Endodermal cell (in vitro differentiated cells): ENCODE results near the gene TNS3. TPM values are rescaled to one million over a fixed set of nuclear protein-coding genes. Genes with fewer than 3 reads are reported as not detected.
A peak's percentile ranks its signal among the peaks of the same experiment; 100 is the strongest.

Experiments
- DNase-seq: peaks from one replicate; pipeline ENCODE4 v3.0.0-alpha.2; 2017
- H3K27ac ChIP-seq: 2 replicates; pipeline ENCODE4 v1.5.1; 2013; ENCODE audit warnings: mild to moderate bottlenecking, low read depth, low read length, moderate library complexity
- H3K27me3 ChIP-seq: 2 replicates; pipeline ENCODE4 v1.6.1; 2013; ENCODE audit warnings: mild to moderate bottlenecking, low read length, moderate library complexity; ENCODE audit not compliant: insufficient read depth, control insufficient read depth, poor library complexity, severe bottlenecking
- H3K36me3 ChIP-seq: 2 replicates; pipeline ENCODE4 v1.7.0; 2013; ENCODE audit warnings: mild to moderate bottlenecking, low read length, moderate library complexity; ENCODE audit not compliant: control insufficient read depth, insufficient read depth
- H3K4me1 ChIP-seq: one replicate; pipeline ENCODE4 v1.7.0; 2013; ENCODE audit warnings: low read length; ENCODE audit not compliant: control insufficient read depth, insufficient read depth
- H3K4me3 ChIP-seq: 2 replicates; pipeline ENCODE4 v1.5.1; 2013; ENCODE audit warnings: mild to moderate bottlenecking, low read length, moderate library complexity
- H3K9ac ChIP-seq: 2 replicates; pipeline ENCODE4 v1.6.1; 2013; ENCODE audit warnings: mild to moderate bottlenecking, low read length, moderate library complexity; ENCODE audit not compliant: poor library complexity, severe bottlenecking; ENCODE audit errors: extremely low read depth
- H3K9me3 ChIP-seq: 2 replicates; pipeline ENCODE4 v1.6.1; 2013; ENCODE audit warnings: mild to moderate bottlenecking, low read length, moderate library complexity; ENCODE audit not compliant: control insufficient read depth
- H3K27ac Mint-ChIP-seq: 2 replicates; pipeline ENCODE4 v1.8.0; 2020; ENCODE audit warnings: mixed read lengths
- H3K27me3 Mint-ChIP-seq: 2 replicates; pipeline ENCODE4 v1.8.0; 2021; ENCODE audit warnings: mild to moderate bottlenecking, mixed read lengths; ENCODE audit not compliant: insufficient read depth
- H3K36me3 Mint-ChIP-seq: 2 replicates; pipeline ENCODE4 v1.8.0; 2020; ENCODE audit warnings: low read depth, mixed read lengths
- H3K4me1 Mint-ChIP-seq: 2 replicates; pipeline ENCODE4 v1.8.0; 2020; ENCODE audit warnings: mixed read lengths
- H3K4me3 Mint-ChIP-seq: 2 replicates; pipeline ENCODE4 v1.8.0; 2020; ENCODE audit warnings: mild to moderate bottlenecking, moderate library complexity, mixed read lengths
- H3K9me3 Mint-ChIP-seq: 2 replicates; pipeline ENCODE4 v1.8.0; 2020; ENCODE audit warnings: mild to moderate bottlenecking, mixed read lengths
- WGBS, 2 experiments: methylation state at CpG; one replicate each; pipeline versions ENCODE4 v1.1.5 to v1.1.7; 2013; ENCODE audit warnings: missing lambda C conversion rate in 2 of 2, mixed read lengths in 1 of 2; ENCODE audit not compliant: insufficient coverage in 1 of 2, insufficient read length in 1 of 2; 5-methylcytosine and 5-hydroxymethylcytosine counted together
- total RNA-seq, 2 donors: library from RNA; stranded (reverse); fragmentation: NEBNext Ultra II Directional in 1 of 2; extraction: Animal tissue kit (Norgen Biotek cat#: 25700) in 1 of 2; gene quantifications; 2 replicates in 1 of 2; 3 replicates in 1 of 2; pipeline ENCODE4 v1.2.1, GENCODE V29; 2021
- TF ChIP-seq, protein P1 (sequence below): fragments of 200-600 bp; sonication (generic); conservative IDR thresholded peaks from 2 replicates; pipeline ENCODE4 v1.5.0; 2021; ENCODE audit warnings: antibody characterized with exemption, mild to moderate bottlenecking

The TNS3 gene
- total RNA-seq, 2 donors from 2014 or later = 33.8 to 38.5 TPM

DNA sequence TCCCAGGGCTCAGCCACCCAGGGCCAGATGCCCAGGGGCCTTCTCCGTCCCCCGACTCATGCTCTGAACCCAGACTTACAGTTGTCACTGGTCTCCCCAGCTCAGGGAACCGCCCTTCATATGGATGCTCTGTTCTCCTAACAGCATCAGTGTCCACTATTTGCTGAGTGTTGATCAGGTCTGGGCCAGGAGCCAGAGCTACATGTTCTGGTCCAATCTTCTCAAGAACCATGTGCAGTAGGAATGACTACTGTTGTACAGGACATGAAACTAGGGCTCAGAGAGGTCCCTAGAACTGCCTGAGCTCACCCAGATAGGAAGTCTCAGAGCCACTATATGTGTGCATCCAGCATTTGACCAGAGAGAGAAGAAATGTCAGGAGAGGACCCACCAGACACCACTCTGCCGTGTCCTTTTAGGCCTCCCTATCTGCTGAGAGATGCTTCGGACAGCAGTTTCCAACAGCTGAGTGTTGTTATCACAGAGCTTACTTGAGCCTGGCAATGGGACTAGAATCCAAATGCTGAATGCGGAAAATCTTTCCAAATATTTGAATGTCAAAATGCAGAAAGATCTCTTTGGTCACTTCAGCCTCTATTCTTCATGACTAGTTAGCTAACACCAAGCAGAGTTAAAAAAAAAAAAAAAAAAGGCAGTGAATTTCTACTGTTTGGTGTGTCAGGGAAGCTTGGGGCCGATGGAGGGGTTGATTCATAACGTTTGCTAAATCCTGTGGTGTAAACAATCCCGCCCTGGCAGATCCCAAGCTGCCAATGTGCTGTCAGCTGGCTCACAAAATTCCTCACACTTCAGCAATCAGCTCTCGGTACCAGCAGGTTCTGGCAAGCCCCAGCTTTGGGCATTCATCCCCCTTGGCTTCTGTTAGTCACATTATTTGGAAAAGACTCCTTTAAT, 246.1 kb downstream of the TNS3 start:
- H3K27ac Mint-ChIP-seq = no peak overlapping the region
- H3K9me3 Mint-ChIP-seq = no peaks in the 10 kb centered on the region
- Histone ChIP-seq H3K36me3 (no peaks in the 10 kb centered on the region), H3K27ac (no peak overlapping the region), H3K9ac (no peak overlapping the region), H3K27me3 (no peaks in the 10 kb centered on the region), H3K9me3 (no peaks in the 10 kb centered on the region), H3K4me3 (no peak overlapping the region), H3K4me1 (no peaks in the 10 kb centered on the region)
- WGBS, 2 experiments = 74 to 79% methylated on average over 7 to 10 of the region's 10 CpGs
- TF ChIP-seq, protein P1, sequence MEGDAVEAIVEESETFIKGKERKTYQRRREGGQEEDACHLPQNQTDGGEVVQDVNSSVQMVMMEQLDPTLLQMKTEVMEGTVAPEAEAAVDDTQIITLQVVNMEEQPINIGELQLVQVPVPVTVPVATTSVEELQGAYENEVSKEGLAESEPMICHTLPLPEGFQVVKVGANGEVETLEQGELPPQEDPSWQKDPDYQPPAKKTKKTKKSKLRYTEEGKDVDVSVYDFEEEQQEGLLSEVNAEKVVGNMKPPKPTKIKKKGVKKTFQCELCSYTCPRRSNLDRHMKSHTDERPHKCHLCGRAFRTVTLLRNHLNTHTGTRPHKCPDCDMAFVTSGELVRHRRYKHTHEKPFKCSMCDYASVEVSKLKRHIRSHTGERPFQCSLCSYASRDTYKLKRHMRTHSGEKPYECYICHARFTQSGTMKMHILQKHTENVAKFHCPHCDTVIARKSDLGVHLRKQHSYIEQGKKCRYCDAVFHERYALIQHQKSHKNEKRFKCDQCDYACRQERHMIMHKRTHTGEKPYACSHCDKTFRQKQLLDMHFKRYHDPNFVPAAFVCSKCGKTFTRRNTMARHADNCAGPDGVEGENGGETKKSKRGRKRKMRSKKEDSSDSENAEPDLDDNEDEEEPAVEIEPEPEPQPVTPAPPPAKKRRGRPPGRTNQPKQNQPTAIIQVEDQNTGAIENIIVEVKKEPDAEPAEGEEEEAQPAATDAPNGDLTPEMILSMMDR = no peak
- no peaks in the 10 kb centered on the region for H3K36me3 Mint-ChIP-seq
- H3K4me1 Mint-ChIP-seq = peaks cover 14% of the 10 kb centered on the region
- no peak overlapping the region for H3K4me3 Mint-ChIP-seq
- H3K27me3 Mint-ChIP-seq = no peaks in the 10 kb centered on the region
- peak; percentile 38 for DNase-seq

DNA sequence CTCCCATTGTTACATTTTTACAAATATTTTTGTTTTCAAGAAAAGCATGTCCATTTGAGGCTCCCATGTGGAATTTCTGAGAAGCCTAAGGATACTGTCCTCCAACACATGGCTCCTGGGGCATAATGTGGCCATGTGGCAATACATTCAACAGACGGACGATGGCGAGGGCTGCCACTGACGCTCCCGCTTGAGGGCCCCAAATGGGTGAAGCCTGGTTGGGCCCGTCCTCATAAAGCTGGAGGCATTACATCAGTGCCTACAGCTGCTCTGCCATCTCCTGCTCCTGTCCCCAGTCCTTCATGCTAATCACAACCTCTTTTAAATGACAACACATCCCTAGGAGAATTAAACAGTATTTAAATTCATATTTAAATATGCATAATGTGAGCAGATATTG, 246.8 kb downstream of the TNS3 start:
- Histone ChIP-seq H3K27me3 (no peaks in the 10 kb centered on the region), H3K9ac (no peak overlapping the region), H3K27ac (no peak overlapping the region), H3K36me3 (no peaks in the 10 kb centered on the region), H3K4me1 (no peaks in the 10 kb centered on the region), H3K4me3 (no peak overlapping the region), H3K9me3 (no peaks in the 10 kb centered on the region)
- peaks cover 3% of the 10 kb centered on the region for H3K36me3 Mint-ChIP-seq
- no peak overlapping the region for H3K27ac Mint-ChIP-seq
- no peaks in the 10 kb centered on the region for H3K9me3 Mint-ChIP-seq
- H3K4me3 Mint-ChIP-seq = no peak overlapping the region
- TF ChIP-seq, protein P1 = no peak
- peak; percentile 27 for DNase-seq
- peaks cover 21% of the 10 kb centered on the region for H3K4me1 Mint-ChIP-seq
- H3K27me3 Mint-ChIP-seq = no peaks in the 10 kb centered on the region
- 94 to 95% methylated on average over 6 of the region's 6 CpGs for WGBS, 2 experiments

DNA sequence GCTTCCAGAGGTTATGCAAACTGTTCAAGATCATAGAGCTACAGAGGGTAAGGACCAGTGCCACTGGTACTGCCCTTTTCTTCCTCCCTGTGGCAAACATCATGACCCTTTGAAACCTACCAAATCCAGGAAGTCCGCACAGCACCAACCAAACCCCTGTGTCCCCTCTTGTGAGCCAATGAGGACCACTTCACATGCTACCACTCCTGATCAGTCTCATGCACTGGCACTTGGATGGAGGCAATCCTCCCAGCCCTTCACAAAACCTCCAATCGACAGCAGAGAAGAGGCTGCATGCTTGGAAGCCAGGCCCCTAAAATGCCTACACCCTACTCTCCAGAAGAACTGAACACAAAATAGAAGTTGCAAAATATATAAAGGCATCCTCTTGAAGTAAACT, 248.0 kb downstream of the TNS3 start:
- TF ChIP-seq, protein P1 = no peak
- H3K4me1 ChIP-seq = no peaks in the 10 kb centered on the region
- no peaks in the 10 kb centered on the region for H3K27me3 ChIP-seq
- H3K4me3 Mint-ChIP-seq = no peak overlapping the region
- H3K27me3 Mint-ChIP-seq = no peaks in the 10 kb centered on the region
- DNase-seq = peak; percentile 36
- no peak overlapping the region for H3K4me3 ChIP-seq
- H3K4me1 Mint-ChIP-seq = peaks cover 24% of the 10 kb centered on the region
- H3K27ac Mint-ChIP-seq = no peak overlapping the region
- no peak overlapping the region for H3K9ac ChIP-seq
- H3K27ac ChIP-seq = no peak overlapping the region
- H3K9me3 ChIP-seq = no peaks in the 10 kb centered on the region
- H3K36me3 ChIP-seq = no peaks in the 10 kb centered on the region
- H3K36me3 Mint-ChIP-seq = peaks cover 5% of the 10 kb centered on the region
- H3K9me3 Mint-ChIP-seq = no peaks in the 10 kb centered on the region
- WGBS, 2 experiments = 96 to 100% methylated on average over 1 to 2 of the region's 2 CpGs
